H9 (cell line): Measurements from ENCODE around the gene POTEC. TPM values are rescaled to one million over a fixed set of nuclear protein-coding genes. Genes with fewer than 3 reads are reported as not detected.
"Not testable (repeated sequence)": the region's sequence is repeated elsewhere in the genome, so short reads cannot be mapped to it uniquely, and the experiment has no call there.

Source experiments
- DNase-seq: peaks from one replicate; pipeline ENCODE4 v3.0.0-alpha.2; 2017
- H2AFZ ChIP-seq: one replicate; pipeline ENCODE4 v1.6.1; 2013; ENCODE audit warnings: mild to moderate bottlenecking, low read length, control low read depth, moderate library complexity
- H2AK5ac ChIP-seq: 2 replicates; pipeline ENCODE4 v1.6.1; 2013; ENCODE audit warnings: low read length, control low read depth, mixed read lengths; ENCODE audit not compliant: insufficient read length
- H2BK120ac ChIP-seq: one replicate; pipeline ENCODE4 v1.6.1; 2013; ENCODE audit warnings: low read depth, mild to moderate bottlenecking, low read length, control low read depth, inconsistent platforms; ENCODE audit not compliant: poor library complexity, severe bottlenecking
- H2BK12ac ChIP-seq: 2 replicates; pipeline ENCODE4 v1.6.1; 2013; ENCODE audit warnings: low read length, control low read depth, mixed read lengths, low read depth; ENCODE audit not compliant: insufficient read length
- H2BK15ac ChIP-seq: 2 replicates; pipeline ENCODE4 v1.6.1; 2013; ENCODE audit warnings: low read depth, low read length, control low read depth
- H2BK20ac ChIP-seq: one replicate; pipeline ENCODE4 v1.6.1; 2013; ENCODE audit warnings: low read depth, mild to moderate bottlenecking, low read length, control low read depth, inconsistent platforms; ENCODE audit not compliant: poor library complexity, severe bottlenecking
- H2BK5ac ChIP-seq: 2 replicates; pipeline ENCODE4 v1.6.1; 2013; ENCODE audit warnings: low read length, control low read depth, mixed read lengths; ENCODE audit not compliant: insufficient read length
- H3K14ac ChIP-seq: 2 replicates; pipeline ENCODE4 v1.6.1; 2013; ENCODE audit warnings: low read length, control low read depth; ENCODE audit not compliant: insufficient read depth
- H3K18ac ChIP-seq: 2 replicates; pipeline ENCODE4 v1.6.1; 2013; ENCODE audit warnings: low read depth, mild to moderate bottlenecking, mixed read lengths, low read length, control low read depth; ENCODE audit not compliant: insufficient read length
- H3K23ac ChIP-seq: 2 replicates; pipeline ENCODE4 v1.6.1; 2013; ENCODE audit warnings: low read length, control low read depth, mixed read lengths, low read depth; ENCODE audit not compliant: insufficient read length
- H3K23me2 ChIP-seq: 2 replicates; pipeline ENCODE4 v1.6.1; 2013; ENCODE audit warnings: low read depth, mild to moderate bottlenecking, mixed read lengths, low read length, control low read depth; ENCODE audit not compliant: insufficient read length, poor library complexity, severe bottlenecking
- H3K27ac ChIP-seq: 2 replicates; pipeline ENCODE4 v1.5.1; 2013; ENCODE audit warnings: low read length, control low read depth, mixed read lengths, low read depth; ENCODE audit not compliant: insufficient read length
- H3K27me3 ChIP-seq: 2 replicates; pipeline ENCODE4 v1.6.1; 2013; ENCODE audit warnings: low read length, control low read depth, inconsistent platforms; ENCODE audit not compliant: insufficient read depth
- H3K4ac ChIP-seq: 2 replicates; pipeline ENCODE4 v1.6.1; 2013; ENCODE audit warnings: low read depth, mild to moderate bottlenecking, control low read depth, inconsistent platforms, low read length, moderate library complexity
- H3K4me1 ChIP-seq: 2 replicates; pipeline ENCODE4 v1.6.1; 2013; ENCODE audit warnings: low read length, control low read depth, inconsistent platforms; ENCODE audit not compliant: insufficient read depth
- H3K4me2 ChIP-seq: 2 replicates; pipeline ENCODE4 v1.6.1; 2013; ENCODE audit warnings: low read length, control low read depth, mixed read lengths; ENCODE audit not compliant: insufficient read length, insufficient read depth
- H3K56ac ChIP-seq: 2 replicates; pipeline ENCODE4 v1.6.1; 2013; ENCODE audit warnings: low read depth, mild to moderate bottlenecking, mixed read lengths, low read length, control low read depth; ENCODE audit not compliant: insufficient read length
- H3K79me1 ChIP-seq: 2 replicates; pipeline ENCODE4 v1.6.1; 2013; ENCODE audit warnings: low read depth, mild to moderate bottlenecking, moderate library complexity, low read length, control low read depth, inconsistent platforms; ENCODE audit not compliant: insufficient read depth, poor library complexity, severe bottlenecking
- H3K79me2 ChIP-seq: 2 replicates; pipeline ENCODE4 v1.6.1; 2013; ENCODE audit warnings: low read length, control low read depth, inconsistent platforms; ENCODE audit not compliant: insufficient read depth
- H3K9ac ChIP-seq: 2 replicates; pipeline ENCODE4 v1.6.1; 2013; ENCODE audit warnings: low read length, control low read depth, mixed read lengths; ENCODE audit not compliant: insufficient read length; ENCODE audit errors: extremely low read depth
- H3K9me3 ChIP-seq: one replicate; pipeline ENCODE4 v1.6.1; 2013; ENCODE audit warnings: low read depth, low read length, inconsistent platforms; ENCODE audit not compliant: control insufficient read depth
- H3T11ph ChIP-seq: one replicate; pipeline ENCODE4 v1.6.1; 2013; ENCODE audit warnings: mild to moderate bottlenecking, low read length, control low read depth, inconsistent platforms
- H4K20me1 ChIP-seq: one replicate; pipeline ENCODE4 v1.6.1; 2013; ENCODE audit not compliant: control insufficient read depth, insufficient read length, insufficient read depth
- H4K5ac ChIP-seq: 2 replicates; pipeline ENCODE4 v1.6.1; 2013; ENCODE audit warnings: low read depth, mild to moderate bottlenecking, mixed read lengths, low read length, control low read depth; ENCODE audit not compliant: insufficient read length
- H4K8ac ChIP-seq: replicated peaks from 2 replicates; pipeline ENCODE4 v1.6.1; 2013; ENCODE audit warnings: low read length, control low read depth, mixed read lengths, low read depth; ENCODE audit not compliant: insufficient read length
- H4K91ac ChIP-seq: 2 replicates; pipeline ENCODE4 v1.6.1; 2013; ENCODE audit warnings: low read depth, mild to moderate bottlenecking, moderate library complexity, mixed read lengths, low read length, control low read depth; ENCODE audit not compliant: insufficient read length
- H3K27ac Mint-ChIP-seq, 3 experiments: 2 replicates in 2 of 3; 3 replicates in 1 of 3; pipeline ENCODE4 v1.8.0; 2020 to 2021; ENCODE audit warnings: mixed read lengths in 3 of 3, mild to moderate bottlenecking in 1 of 3, moderate library complexity in 1 of 3
- H3K27me3 Mint-ChIP-seq: 2 replicates; pipeline ENCODE4 v1.8.0; 2021; ENCODE audit warnings: low read depth, mild to moderate bottlenecking, moderate library complexity, mixed read lengths
- H3K36me3 Mint-ChIP-seq, 3 experiments: 2 replicates in 2 of 3; 3 replicates in 1 of 3; pipeline ENCODE4 v1.8.0; 2020 to 2021; ENCODE audit warnings: low read depth in 3 of 3, mixed read lengths in 3 of 3; ENCODE audit not compliant: insufficient read depth in 1 of 3
- H3K4me1 Mint-ChIP-seq, 2 experiments: 2 replicates each; pipeline ENCODE4 v1.8.0; 2020; ENCODE audit warnings: mixed read lengths in 2 of 2
- H3K4me3 Mint-ChIP-seq, 2 experiments: 2 replicates in 1 of 2; 3 replicates in 1 of 2; pipeline ENCODE4 v1.8.0; 2020 to 2021; ENCODE audit warnings: mild to moderate bottlenecking in 2 of 2, mixed read lengths in 2 of 2, moderate library complexity in 1 of 2
- H3K9me3 Mint-ChIP-seq, 2 experiments: 2 replicates in 1 of 2; 3 replicates in 1 of 2; pipeline ENCODE4 v1.8.0; 2020; ENCODE audit warnings: mild to moderate bottlenecking in 2 of 2, mixed read lengths in 2 of 2, moderate library complexity in 1 of 2
- WGBS: extraction: QIAGEN DNeasy Blood & Tissue Kit; methylation state at CpG from one replicate; pipeline ENCODE4 v1.1.7; 2013; ENCODE audit warnings: missing lambda C conversion rate, low lambda C conversion rate, mixed read lengths; ENCODE audit not compliant: insufficient read length; ENCODE audit errors: extremely low coverage; 5-methylcytosine and 5-hydroxymethylcytosine counted together
- total RNA-seq: library from RNA; stranded (reverse); gene quantifications from 2 replicates; pipeline ENCODE4 v1.2.1, GENCODE V29; 2021

The POTEC gene
- total RNA-seq, 1 experiment from 2014 or later: not detected

GRCh38 chr18:14474007-14474720 is 69.2 kb downstream of the POTEC start:
- not testable (repeated sequence) for H2BK5ac ChIP-seq, H3K27me3 Mint-ChIP-seq, H2BK15ac ChIP-seq, H3K4me1 Mint-ChIP-seq, H2AFZ ChIP-seq, H4K5ac ChIP-seq, H2BK120ac ChIP-seq, H3K27ac ChIP-seq, H3K4me2 ChIP-seq, H3T11ph ChIP-seq, H3K9ac ChIP-seq, H2BK20ac ChIP-seq, H3K23ac ChIP-seq, H3K4ac ChIP-seq, H3K4me1 ChIP-seq, H3K4me3 Mint-ChIP-seq, H3K56ac ChIP-seq, H3K18ac ChIP-seq, H3K79me2 ChIP-seq, H2BK12ac ChIP-seq, H3K79me1 ChIP-seq, H4K91ac ChIP-seq, H4K20me1 ChIP-seq, H3K23me2 ChIP-seq, H4K8ac ChIP-seq, H3K36me3 Mint-ChIP-seq, H3K9me3 ChIP-seq, H3K14ac ChIP-seq, H3K27me3 ChIP-seq, H3K27ac Mint-ChIP-seq, H2AK5ac ChIP-seq, DNase-seq
- peaks cover 66 to 70% of the 10 kb centered on the region in 2 experiments for H3K9me3 Mint-ChIP-seq
- WGBS: no CpG with 5 or more reads among the region's 38 CpGs

GRCh38 chr18:14473250-14474006 is 70.0 kb downstream of the POTEC start:
- H3K27me3 ChIP-seq, H2BK12ac ChIP-seq, H3K27ac Mint-ChIP-seq, H2AFZ ChIP-seq, H3K4me3 Mint-ChIP-seq, H3K14ac ChIP-seq, H3K27ac ChIP-seq, H3K4me1 Mint-ChIP-seq, H3K9me3 ChIP-seq, H3K9ac ChIP-seq, DNase-seq, H3K27me3 Mint-ChIP-seq, H3K4me2 ChIP-seq, H2BK5ac ChIP-seq, H3K23me2 ChIP-seq, H3K4me1 ChIP-seq, H3K23ac ChIP-seq, H2BK120ac ChIP-seq, H3K4ac ChIP-seq, H4K5ac ChIP-seq, H3K18ac ChIP-seq, H3K79me1 ChIP-seq, H2AK5ac ChIP-seq, H2BK20ac ChIP-seq, H2BK15ac ChIP-seq, H3K56ac ChIP-seq, H4K8ac ChIP-seq, H3K79me2 ChIP-seq, H4K20me1 ChIP-seq, H3T11ph ChIP-seq, H3K36me3 Mint-ChIP-seq, H4K91ac ChIP-seq: not testable (repeated sequence)
- no CpG with 5 or more reads among the region's 23 CpGs for WGBS
- peaks cover 61 to 67% of the 10 kb centered on the region in 2 experiments for H3K9me3 Mint-ChIP-seq
